ENCODE results near the gene ZMYM2.

- TF ChIP-seq CTCF (IDR thresholded peaks at IDR 0.05): peak; percentile 57 to 70 (median 59)
- no peak for TF ChIP-seq POLR2A (IDR thresholded peaks at IDR 0.05)
Measured at GRCh38 chr13:19927117-19927748, 31.3 kb upstream of the ZMYM2 start.
